Measurements from ENCODE around the gene DEPDC1B. TPM values are rescaled to one million over a fixed set of nuclear protein-coding genes. Genes with fewer than 3 reads are reported as not detected.

DEPDC1B gene
- total and polyA plus RNA-seq, 2 of the 8 experiments (the other 6 are each of a cell fraction or from before 2014, with no cell fraction given), result 30.8 to 67.4 TPM

GRCh38 chr5:60649288-60649917 lies 50.6 kb downstream of the DEPDC1B start (continued):
- no peak for TF ChIP-seq CTBP2 (IDR thresholded peaks at IDR 0.05; ENCODE audit: borderline replicate concordance, insufficient read depth, insufficient read length, low read length)
- no peak for TF ChIP-seq FOSL1 (IDR thresholded peaks at IDR 0.05; ENCODE audit: insufficient read depth, low read depth, low read length)
- no peak for TF ChIP-seq NANOG (IDR thresholded peaks at IDR 0.05; ENCODE audit: insufficient read depth, low read depth, low read length, poor library complexity, severe bottlenecking)

All from H1 (cell line).